HG02588 (cell line): Measurements from ENCODE around the gene DMD.
"Not testable (repeated sequence)": the region's sequence is repeated elsewhere in the genome, so short reads cannot be mapped to it uniquely, and the experiment has no call there.

Source experiments
- ATAC-seq: cut with Tn5 transposase; IDR thresholded peaks from one replicate; pipeline ENCODE4 v1.9.1; 2021; ENCODE audit warnings: mild to moderate bottlenecking, moderate library complexity; ENCODE audit not compliant: unreplicated experiment

The DMD gene

DNA sequence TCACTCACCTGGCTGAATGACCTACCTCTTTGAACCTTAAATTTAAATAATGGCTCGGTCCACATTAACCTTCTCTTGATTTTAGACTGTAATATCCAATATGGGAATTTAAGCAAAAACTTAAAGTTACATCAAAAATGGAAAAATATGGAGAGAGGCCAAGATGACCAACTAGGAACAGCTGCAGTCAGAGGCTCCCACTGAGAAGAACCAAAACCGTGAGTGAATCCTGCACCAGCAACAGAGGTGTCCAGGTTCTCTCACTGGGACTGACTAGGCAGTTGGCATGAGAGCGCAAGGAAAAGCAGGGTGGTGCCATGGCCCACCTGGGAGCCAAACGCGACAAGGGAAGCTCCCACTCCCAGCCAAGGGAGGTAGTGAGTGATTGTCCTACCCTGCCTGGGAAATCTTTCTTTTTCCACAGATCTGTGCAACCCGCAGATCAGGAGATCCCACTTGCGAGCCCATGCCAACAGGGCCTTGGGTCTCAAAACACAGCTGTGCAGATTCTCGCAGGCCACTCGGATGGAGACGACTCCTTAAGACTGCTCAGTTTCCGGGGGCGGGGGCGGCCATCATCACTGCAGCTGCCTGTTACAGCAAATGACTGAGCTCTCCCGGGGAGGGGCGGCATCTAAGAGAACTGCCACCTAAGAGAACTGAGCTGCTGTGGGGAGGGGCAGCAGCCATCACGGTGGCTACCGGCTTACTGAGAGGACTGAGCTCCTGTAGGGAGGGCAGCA is 343.4 kb downstream of the DMD start:
- no peak for ATAC-seq

DNA sequence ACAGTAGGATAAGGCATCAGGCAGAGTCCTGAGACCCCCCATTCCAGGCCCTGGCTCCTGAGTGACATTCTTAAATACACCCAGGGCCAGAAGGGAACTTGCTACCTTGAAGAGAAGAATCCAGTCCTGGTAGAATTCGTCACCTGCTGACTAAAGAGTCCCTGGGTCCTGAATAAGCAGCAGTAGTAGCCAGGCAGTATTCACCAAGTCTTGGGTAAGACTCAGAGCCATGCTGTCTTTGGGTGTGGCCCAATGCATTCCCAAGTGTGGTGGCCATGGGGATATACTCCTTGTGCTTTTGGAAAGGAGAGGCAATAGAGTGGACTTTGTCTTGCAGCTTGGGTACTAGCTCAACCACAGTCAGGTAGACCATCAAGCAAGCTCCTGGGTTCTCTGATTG is 359.1 kb downstream of the DMD start:
- no peak for ATAC-seq

GRCh38 chrX:32851556-32851955 is 359.8 kb downstream of the DMD start:
- ATAC-seq, result no peak

DNA sequence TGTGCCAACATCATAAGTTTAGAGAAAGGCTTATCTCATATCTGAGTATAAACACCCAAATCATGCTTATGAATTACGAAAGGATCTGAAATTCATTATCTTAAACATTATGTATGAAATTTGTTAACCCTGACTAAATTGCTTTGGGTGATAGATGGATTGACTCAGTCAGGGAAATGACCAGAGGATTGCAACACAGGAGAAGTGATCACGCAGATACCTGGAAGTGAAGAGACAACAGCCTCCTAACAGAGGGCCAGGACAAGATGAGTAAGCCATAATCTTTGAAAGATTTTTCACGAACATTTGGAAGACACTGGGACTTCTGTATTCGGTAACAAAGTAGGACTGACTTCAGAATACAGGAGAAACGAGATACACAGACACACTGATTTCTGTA is 363.4 kb downstream of the DMD start:
- no peak for ATAC-seq

GRCh38 chrX:32842053-32842452 is 369.3 kb downstream of the DMD start:
- ATAC-seq, result no peak

DNA sequence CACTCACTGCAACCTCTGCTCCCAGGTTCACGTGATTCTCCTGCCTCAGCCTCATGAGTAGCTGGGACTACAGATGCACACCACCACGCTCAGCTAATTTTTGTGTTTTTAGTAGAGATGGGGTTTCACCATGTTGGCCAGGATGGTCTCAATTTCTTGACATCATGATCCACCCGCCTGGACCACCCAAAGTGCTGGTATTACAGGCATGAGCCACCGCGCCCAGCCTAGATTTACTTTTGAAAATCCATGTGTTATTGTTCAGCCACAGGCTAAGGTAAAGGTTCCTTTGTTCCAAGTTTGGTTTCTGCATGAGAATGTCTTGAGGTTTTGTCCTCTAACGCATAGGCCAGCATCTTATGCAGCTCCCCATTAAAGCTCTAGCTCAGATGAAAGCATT is 371.6 kb downstream of the DMD start:
- ATAC-seq, result no peak

- no peak for ATAC-seq
Measured at GRCh38 chrX:32825009-32825408, 386.3 kb downstream of the DMD start.

GRCh38 chrX:32804034-32804433 is 407.3 kb downstream of the DMD start:
- ATAC-seq, result no peak

- ATAC-seq, result no peak
Measured at GRCh38 chrX:32798990-32799389, 412.4 kb downstream of the DMD start.

DNA sequence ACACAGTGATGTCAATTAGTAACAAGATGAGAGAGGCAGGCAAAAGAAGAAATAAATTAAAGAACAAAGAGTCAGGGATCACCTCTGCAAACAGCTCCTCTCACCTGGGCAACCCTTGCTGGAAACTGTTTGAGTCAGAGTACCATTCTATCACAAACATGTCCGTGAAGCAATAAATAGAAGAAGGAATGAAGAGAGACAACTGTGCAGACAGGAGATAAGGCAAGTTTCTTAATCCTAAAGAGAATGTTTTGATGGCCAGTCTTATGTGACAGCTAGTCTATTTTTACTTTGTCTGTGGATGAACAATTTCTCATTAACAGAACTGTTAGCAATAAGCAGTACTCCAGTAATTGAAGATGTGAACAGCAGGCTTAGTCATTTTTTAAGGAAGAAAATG is 422.4 kb downstream of the DMD start:
- ATAC-seq, result no peak

DNA sequence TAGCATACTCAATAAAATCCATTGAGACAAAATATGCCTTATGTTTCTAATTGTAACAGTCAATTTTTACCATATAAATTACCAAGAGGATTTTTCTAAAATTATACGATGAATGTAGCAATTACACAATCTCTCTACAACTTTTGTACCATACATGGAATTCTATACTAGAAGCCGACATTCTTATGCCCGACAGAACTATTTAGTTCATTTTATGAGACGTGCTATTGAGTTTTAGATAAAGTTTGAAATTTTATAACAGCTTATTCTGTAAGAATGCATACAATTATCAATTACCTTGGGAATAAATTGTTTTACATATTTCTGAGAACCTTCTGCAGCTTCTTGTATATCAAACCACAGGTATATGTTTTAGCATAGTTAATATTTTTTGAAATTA is 431.2 kb downstream of the DMD start:
- no peak for ATAC-seq

DNA sequence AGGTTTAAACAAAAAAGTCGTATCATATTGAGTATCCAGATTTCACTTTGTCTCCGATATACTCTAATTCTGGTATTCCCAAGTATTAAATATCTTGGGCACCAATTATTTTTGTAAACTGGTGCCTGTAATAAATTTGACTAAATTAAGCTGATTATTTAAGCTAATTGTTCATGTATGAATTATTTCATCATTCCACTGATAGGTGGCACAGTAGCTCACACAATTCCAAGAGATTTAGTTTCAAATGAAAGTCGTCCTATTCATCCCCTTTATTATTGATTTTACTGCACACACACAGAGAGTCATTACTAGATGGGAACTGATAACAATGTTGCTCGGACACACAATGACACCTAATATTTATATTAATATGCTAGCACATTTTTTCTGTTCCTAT is 432.4 kb downstream of the DMD start:
- ATAC-seq, result no peak

DNA sequence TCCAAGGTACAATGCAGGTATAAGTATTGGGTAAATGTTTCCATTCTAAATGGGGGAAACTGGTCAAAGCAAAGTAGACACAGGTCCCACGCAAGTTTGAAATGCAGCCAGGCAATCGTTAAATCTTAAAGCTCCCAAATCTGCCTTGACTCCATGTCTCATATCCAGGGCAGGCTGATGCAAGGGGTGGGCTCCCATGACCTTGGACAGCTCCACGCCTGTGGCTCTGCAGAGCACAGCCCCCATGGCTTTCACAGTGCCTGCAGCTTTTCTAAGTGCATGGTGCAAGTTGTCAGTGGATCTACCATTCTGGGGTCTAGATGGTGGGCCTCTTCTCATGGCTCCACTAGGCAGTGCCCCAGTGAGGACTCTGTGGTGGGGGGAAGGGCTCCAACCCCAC is 436.4 kb downstream of the DMD start:
- no peak for ATAC-seq

- no peak for ATAC-seq
Measured at GRCh38 chrX:32749070-32749469, 462.3 kb downstream of the DMD start.

- ATAC-seq, result no peak
Measured at GRCh38 chrX:32745323-32745722, 466.0 kb downstream of the DMD start.

DNA sequence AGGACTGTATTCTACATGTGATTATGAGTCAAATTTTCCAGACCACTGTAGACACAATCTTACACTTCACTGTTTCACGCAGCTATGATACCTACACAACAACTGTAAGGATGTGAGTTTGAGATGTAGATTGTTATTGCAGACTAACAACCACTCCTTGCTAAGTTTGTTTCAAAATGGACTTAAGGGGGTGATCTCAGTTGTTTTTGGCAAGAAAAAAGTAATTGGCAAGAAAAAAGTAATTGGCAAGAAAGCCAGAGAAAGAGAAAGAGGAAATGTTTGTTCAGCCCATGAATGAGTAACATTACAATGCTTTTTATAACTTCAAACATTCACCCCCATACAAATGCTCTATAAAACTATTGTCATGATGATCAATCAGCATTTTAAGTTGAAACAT is 466.4 kb downstream of the DMD start:
- ATAC-seq, result no peak

GRCh38 chrX:32741910-32742309 is 469.4 kb downstream of the DMD start:
- ATAC-seq, result no peak

DNA sequence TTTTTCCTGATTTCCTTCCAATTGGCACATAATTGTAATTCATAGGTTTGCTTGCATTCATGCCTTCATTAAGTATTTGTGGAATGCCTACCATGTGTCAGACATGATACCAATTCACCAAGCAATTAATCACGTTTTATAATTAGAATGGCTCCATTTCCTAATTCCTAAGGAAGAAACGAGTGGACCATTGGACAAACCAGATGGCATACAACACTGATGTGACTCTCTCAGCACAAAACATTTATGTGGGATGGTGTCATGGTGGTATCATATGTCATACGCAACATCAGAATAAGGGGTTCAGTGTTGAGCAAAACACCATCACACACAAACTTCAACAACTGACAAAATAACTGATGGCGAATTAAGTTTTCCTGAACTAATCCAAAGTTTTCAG is 502.8 kb downstream of the DMD start:
- no peak for ATAC-seq

GRCh38 chrX:32705385-32705784 is 506.0 kb downstream of the DMD start:
- not testable (repeated sequence) for ATAC-seq

DNA sequence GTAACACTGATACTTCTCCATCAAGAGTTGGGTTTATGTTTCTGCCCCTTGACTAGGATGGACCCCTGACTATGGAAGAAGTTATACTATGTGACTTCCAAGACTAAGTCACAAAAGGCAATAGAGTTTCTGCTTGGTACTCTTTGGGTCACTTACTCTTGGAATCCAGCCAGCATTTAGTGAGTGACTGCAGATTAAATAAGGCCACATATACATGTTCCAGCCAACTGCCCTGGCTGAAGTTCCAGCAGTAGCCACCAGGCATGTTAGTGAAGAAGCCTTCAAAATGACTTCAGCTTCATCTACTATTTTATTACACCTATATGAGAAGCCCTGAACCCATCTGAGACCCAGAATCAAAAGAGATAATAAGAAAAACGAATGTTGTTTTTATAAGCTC is 524.0 kb downstream of the DMD start:
- ATAC-seq, result no peak

- no peak for ATAC-seq
Measured at GRCh38 chrX:32678487-32678886, 532.9 kb downstream of the DMD start.

DNA sequence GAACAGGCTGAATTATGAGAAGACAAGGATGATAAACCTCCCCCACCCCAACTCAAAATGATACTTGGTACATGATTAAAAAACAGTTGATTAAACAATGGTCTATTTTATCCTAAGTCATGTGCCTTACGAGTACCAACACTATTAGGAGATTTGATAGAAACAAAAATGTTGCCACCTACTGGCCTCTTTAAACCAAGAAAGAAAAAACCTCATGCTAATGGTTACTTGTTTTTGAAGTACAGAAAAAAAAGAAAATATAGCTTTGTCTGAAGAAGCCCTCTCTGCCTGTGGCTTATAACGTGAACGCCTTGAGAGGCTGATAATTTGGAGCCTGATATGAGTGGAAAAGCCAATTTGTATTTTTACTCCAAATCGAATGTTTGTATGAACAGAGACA is 538.2 kb downstream of the DMD start:
- no peak for ATAC-seq

DNA sequence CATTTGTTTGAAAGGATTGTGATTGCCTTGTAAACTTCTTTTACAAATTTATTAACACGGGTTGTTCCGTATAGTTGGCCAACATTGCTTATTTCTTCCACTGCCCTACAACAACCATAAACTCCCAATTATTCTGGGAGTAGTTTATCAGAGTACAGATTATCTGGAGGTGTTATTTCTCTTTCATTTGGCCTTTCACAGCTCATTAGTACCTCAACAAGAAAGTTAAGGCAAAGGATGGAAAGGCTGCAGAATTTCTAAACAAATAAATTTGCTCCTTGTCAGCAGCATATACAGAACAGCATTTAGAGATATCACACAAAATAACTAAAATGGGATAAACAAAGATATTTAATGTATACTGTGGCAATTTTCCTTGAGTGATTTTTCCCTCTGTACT is 548.8 kb downstream of the DMD start:
- ATAC-seq, result no peak
